NCI-H1092 treated with DMSO at 0.1 percent for 48 hours (cell line): ENCODE results near the gene MCAT.

Experiments
- DNase-seq: peaks from one replicate; lab custom pipeline; 2025; lab: John Stamatoyannopoulos, UW

MCAT gene

DNA sequence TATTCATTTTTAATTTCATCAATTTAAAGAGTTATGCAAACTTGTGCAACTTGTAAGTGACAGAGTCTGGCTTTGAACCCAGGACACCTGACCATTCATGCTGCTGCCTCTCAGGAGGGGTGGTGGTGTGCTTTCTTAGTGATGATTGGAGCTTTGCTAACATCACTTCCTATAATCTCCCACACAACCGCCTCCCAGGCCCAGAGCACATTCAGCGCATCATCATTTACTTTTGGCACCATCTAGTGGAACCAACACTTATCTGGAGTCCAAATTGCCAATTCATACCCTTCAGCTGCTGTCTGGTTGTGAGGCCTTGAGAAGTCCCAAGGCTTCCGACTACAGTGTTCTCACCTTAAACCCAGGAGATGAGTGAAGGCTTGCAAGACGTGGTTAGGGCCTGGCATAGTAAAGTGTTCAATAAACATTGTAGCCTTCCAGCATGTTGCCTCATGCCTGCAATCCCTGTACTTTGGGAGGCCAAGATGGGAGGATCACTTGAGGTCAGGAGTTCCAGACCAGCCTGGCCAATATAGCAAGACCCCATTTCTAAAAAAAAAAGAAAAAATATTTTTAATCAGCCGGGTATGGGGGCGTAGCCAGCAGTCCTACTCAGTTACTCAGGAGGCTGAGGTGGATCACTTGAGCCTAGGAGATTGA lies 52.9 kb downstream of the MCAT start:
- DNase-seq = peak; percentile 37

DNA sequence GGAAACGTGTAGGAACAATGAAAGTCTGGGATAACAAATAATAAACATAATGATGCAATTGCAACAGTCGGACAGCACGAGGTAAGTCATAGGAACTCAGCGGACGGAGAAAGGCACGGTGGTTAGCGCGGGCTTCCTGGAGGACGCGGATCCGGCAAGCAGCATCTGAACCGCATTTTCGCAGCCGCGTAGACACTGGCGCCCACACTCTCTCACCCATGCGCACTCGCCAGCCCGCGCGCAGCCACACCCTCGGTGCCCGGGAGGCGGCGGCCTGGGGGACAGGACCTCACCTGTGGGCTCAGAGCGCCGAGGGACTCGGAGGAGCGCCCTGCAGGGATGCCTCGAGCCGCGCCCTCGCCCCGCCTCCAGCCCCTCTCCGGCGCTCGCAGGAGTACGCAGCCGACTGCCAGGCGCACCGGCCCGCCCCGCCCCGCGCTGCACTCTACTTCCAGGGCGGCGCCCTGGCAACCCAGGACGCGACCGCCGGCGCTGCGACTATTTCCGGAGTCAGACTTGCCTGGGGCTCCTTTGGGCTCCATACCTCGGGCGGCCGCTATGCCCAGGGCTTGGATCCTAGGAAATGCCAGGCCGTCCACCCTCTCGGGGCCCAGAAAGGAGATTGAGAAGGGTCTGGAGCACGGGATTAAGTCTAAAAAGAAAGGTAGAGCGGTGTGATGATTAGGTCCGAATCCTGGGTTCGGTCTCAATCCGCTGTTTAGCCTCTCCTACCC lies 54.0 kb downstream of the MCAT start, which contains the start of gene TTLL1:
TTLL1 (minus strand) TSS at position 408 of the 734 bp plus-strand sequence. CDS start 13,805 bp downstream, outside the sequence.
- peak; percentile 39 for DNase-seq

- no peak for DNase-seq
These were observed 54.6 kb downstream of the MCAT start for GRCh38 chr22:43088627-43088983.

GRCh38 chr22:43085658-43086606 lies 57.3 kb downstream of the MCAT start:
- DNase-seq = no peak
